Naive thymus-derived CD4-positive, alpha-beta T cell (primary cell): ENCODE measurements around the gene WWC2. TPM values are rescaled to one million over a fixed set of nuclear protein-coding genes. Genes with fewer than 3 reads are reported as not detected.

Source experiments
- ATAC-seq: fragments of 150-1000 bp; cut with Tn5 transposase; 2 replicates; pipeline ENCODE4 v1.10.0; 2021; ENCODE audit warnings: mild to moderate bottlenecking, moderate library complexity
- CTCF ChIA-PET: fragments of 350-600 bp; sonication (Branson Sonifier 250); formaldehyde crosslinking; loops from one replicate; lab custom pipeline; 2021; ENCODE audit warnings: antibody characterized with exemption; lab: Charles Lee
- POLR2A ChIA-PET: fragments of 350-600 bp; sonication (Branson Sonifier 250); formaldehyde crosslinking; loops from one replicate; lab custom pipeline; 2021; ENCODE audit warnings: antibody characterized with exemption, inconsistent platforms; lab: Charles Lee
- DNase-seq, 9 donors: peaks; one replicate each; pipeline versions ENCODE4 v3.0.0 to v3.0.0-alpha.2; 2020 to 2022; ENCODE audit warnings: mixed read lengths in 1 of 9
- H3K27ac ChIP-seq: one replicate; pipeline ENCODE4 v1.7.0; 2013; ENCODE audit warnings: mild to moderate bottlenecking, low read depth, low read length, moderate library complexity
- H3K27me3 ChIP-seq, 2 donors: one replicate each; pipeline ENCODE4 v1.7.0; 2013; ENCODE audit warnings: low read length in 2 of 2, mild to moderate bottlenecking in 2 of 2, moderate library complexity in 2 of 2; ENCODE audit not compliant: control insufficient read depth in 2 of 2, insufficient read depth in 2 of 2
- H3K36me3 ChIP-seq, 3 experiments: 1 replicate in 2 of 3; 2 replicates in 1 of 3; pipeline ENCODE4 v1.7.0; 2013; ENCODE audit warnings: low read length in 3 of 3, mild to moderate bottlenecking in 3 of 3, moderate library complexity in 1 of 3; ENCODE audit not compliant: insufficient read depth in 3 of 3, control insufficient read depth in 2 of 3
- H3K4me1 ChIP-seq, 2 donors: one replicate each; pipeline ENCODE4 v1.7.0; 2013; ENCODE audit warnings: low read length in 2 of 2, mild to moderate bottlenecking in 2 of 2, moderate library complexity in 1 of 2; ENCODE audit not compliant: control insufficient read depth in 2 of 2, insufficient read depth in 2 of 2
- H3K4me3 ChIP-seq: 2 replicates; pipeline ENCODE4 v1.7.0; 2013; ENCODE audit warnings: mild to moderate bottlenecking, low read length
- H3K9me3 ChIP-seq, 3 experiments: 1 replicate in 2 of 3; 2 replicates in 1 of 3; pipeline ENCODE4 v1.7.0; 2013; ENCODE audit warnings: low read length in 3 of 3; ENCODE audit not compliant: control insufficient read depth in 2 of 3
- H3K27ac Mint-ChIP-seq, 9 donors: one replicate each; pipeline ENCODE4 v1.8.0; 2020 to 2022; ENCODE audit warnings: mixed read lengths in 9 of 9, mild to moderate bottlenecking in 8 of 9, moderate library complexity in 5 of 9, inconsistent platforms in 2 of 9
- H3K27me3 Mint-ChIP-seq, 5 donors: one replicate each; pipeline ENCODE4 v1.8.0; 2021 to 2022; ENCODE audit warnings: mixed read lengths in 5 of 5, mild to moderate bottlenecking in 1 of 5
- H3K36me3 Mint-ChIP-seq, 5 donors: one replicate each; pipeline ENCODE4 v1.8.0; 2020 to 2022; ENCODE audit warnings: mixed read lengths in 5 of 5, mild to moderate bottlenecking in 3 of 5, inconsistent platforms in 1 of 5
- H3K4me1 Mint-ChIP-seq, 7 donors: one replicate each; pipeline ENCODE4 v1.8.0; 2020 to 2022; ENCODE audit warnings: mixed read lengths in 7 of 7, mild to moderate bottlenecking in 3 of 7, inconsistent platforms in 1 of 7
- H3K4me3 Mint-ChIP-seq, 10 donors: one replicate each; pipeline ENCODE4 v1.8.0; 2020 to 2022; ENCODE audit warnings: mild to moderate bottlenecking in 10 of 10, mixed read lengths in 10 of 10, moderate library complexity in 6 of 10, inconsistent platforms in 2 of 10
- H3K9me3 Mint-ChIP-seq, 11 donors: one replicate each; pipeline ENCODE4 v1.8.0; 2020 to 2022; ENCODE audit warnings: mixed read lengths in 11 of 11, mild to moderate bottlenecking in 4 of 11, inconsistent platforms in 1 of 11, moderate library complexity in 1 of 11
- intact Hi-C, 2 donors: fragments of 100-400 bp; cut with micrococcal nuclease; formaldehyde crosslinking; loops; one replicate each; pipeline ENCODE4 v1.15.1; 2023
- polyA plus RNA-seq, 2 donors: library from polyadenylated mRNA; unstranded; fragments of 300-500 nt; fragmentation: Illumina TruSeq; gene quantifications; one replicate each; pipeline ENCODE4 v1.2.3, GENCODE V29; 2021
- total RNA-seq, 6 experiments: library from RNA in 5 of 6; stranded (reverse) in 5 of 6; gene quantifications; 1 replicate in 5 of 6; 2 replicates in 1 of 6; pipeline ENCODE4 v1.2.3 and lab custom pipeline; 2021 to 2026

Gene WWC2
- total and polyA plus RNA-seq, 7 experiments from 2014 or later: 0.07 to 13.8 (median 9.9) TPM

DNA sequence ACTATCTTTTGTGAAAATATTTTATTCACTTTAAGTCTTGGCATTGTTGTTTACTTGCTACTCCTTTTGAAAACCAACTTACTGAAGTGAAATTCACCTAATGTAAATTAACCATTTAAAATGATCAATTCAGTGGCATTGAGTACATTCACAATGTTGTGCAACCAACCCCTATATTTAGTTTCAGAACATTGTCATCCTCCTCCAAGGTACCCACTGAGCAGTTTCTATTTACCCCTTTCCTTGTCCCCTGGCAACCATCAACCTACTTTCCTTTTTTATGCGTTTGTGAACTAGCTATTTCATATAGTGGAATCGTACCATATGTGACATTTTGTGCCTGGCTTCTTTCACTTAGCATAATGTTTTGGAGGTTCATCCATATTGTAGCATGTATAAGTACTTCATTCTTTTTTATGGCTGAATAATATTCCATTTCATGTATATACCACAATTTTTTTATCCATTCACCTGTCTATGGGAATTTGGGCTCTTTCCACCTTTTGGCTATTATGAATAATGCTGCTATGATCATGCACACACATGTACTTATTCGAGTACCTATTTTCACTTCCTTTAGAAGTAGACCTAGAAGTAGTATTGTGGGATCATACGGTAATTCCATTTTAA, 85.0 kb downstream of the WWC2 start:
- no peak overlapping the region for H3K4me3 Mint-ChIP-seq
- intact Hi-C loops: no loop called here

DNA sequence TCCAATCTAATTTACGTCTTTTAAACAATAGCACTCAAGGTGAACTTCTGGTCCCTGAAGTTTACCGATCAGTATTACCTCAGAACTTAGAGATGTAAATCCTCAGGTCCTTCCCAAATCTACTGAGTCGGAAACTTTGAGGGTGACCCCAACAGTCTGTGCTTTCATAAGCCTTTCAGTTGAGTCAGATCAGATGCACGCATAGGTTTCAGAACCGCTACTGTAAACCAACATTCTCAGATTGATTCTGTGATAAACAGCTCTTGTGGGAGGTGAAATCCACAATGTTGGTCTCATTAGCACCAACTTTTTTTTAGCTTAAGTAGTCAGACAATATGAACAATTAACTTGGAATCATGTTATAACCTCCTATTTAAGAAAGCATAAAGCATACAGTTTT, 86.0 kb downstream of the WWC2 start:
- CTCF ChIA-PET: no interaction called here
- DNase-seq: no peak
- intact Hi-C loops: no loop called here

More for the DNA sequence above, 85.0 kb downstream of the WWC2 start:
- ATAC-seq (no peak), DNase-seq (no peak)
- peaks cover 0 to 31% (median 11%) of the 10 kb centered on the region in 5 donors for H3K27me3 Mint-ChIP-seq
- no peaks in the 10 kb centered on the region for H3K9me3 ChIP-seq
- no peak overlapping the region for H3K27ac Mint-ChIP-seq
- peaks cover 7 to 26% (median 19%) of the 10 kb centered on the region in 7 donors for H3K4me1 Mint-ChIP-seq
- CTCF ChIA-PET: no interaction called here
- peaks cover 0 to 18% (median 11%) of the 10 kb centered on the region in 5 donors for H3K36me3 Mint-ChIP-seq
- no peaks in the 10 kb centered on the region for H3K27me3 ChIP-seq
- H3K4me3 ChIP-seq: no peak overlapping the region
- H3K9me3 Mint-ChIP-seq: peaks cover 0 to 9% (median 0%) of the 10 kb centered on the region in 11 donors
- POLR2A ChIA-PET: no interaction called here
- H3K27ac ChIP-seq: no peak overlapping the region
- no peaks in the 10 kb centered on the region for H3K36me3 ChIP-seq
- H3K4me1 ChIP-seq: no peaks in the 10 kb centered on the region

GRCh38 chr4:183185559-183185958, 86.5 kb downstream of the WWC2 start:
- no peak for DNase-seq
- H3K4me3 Mint-ChIP-seq: no peak overlapping the region
- CTCF ChIA-PET: no interaction called here
- no peak overlapping the region for H3K27ac Mint-ChIP-seq
- H3K4me1 Mint-ChIP-seq: peaks cover 0 to 11% (median 6%) of the 10 kb centered on the region in 7 donors
- H3K9me3 Mint-ChIP-seq: peaks cover 0 to 8% (median 0%) of the 10 kb centered on the region in 11 donors
- Histone ChIP-seq H3K4me3 (no peak overlapping the region), H3K27me3 (no peaks in the 10 kb centered on the region), H3K36me3 (no peaks in the 10 kb centered on the region), H3K9me3 (no peaks in the 10 kb centered on the region), H3K27ac (no peak overlapping the region), H3K4me1 (no peaks in the 10 kb centered on the region)
- peaks cover 0 to 22% (median 11%) of the 10 kb centered on the region in 5 donors for H3K27me3 Mint-ChIP-seq
- intact Hi-C loops: no loop called here
- peaks cover 0 to 15% (median 11%) of the 10 kb centered on the region in 5 donors for H3K36me3 Mint-ChIP-seq
- ATAC-seq: no peak
- POLR2A ChIA-PET: no interaction called here

More for the DNA sequence above, 86.0 kb downstream of the WWC2 start:
- H3K4me1 ChIP-seq: no peaks in the 10 kb centered on the region
- H3K9me3 ChIP-seq: no peaks in the 10 kb centered on the region
- Mint-ChIP-seq H3K4me1 (peaks cover 0 to 16% (median 9%) of the 10 kb centered on the region in 7 donors), H3K27me3 (peaks cover 0 to 25% (median 11%) of the 10 kb centered on the region in 5 donors), H3K4me3 (no peak overlapping the region), H3K9me3 (peaks cover 0 to 8% (median 0%) of the 10 kb centered on the region in 11 donors), H3K27ac (no peak overlapping the region), H3K36me3 (peaks cover 0 to 15% (median 11%) of the 10 kb centered on the region in 5 donors)
- no peak for ATAC-seq
- H3K36me3 ChIP-seq: no peaks in the 10 kb centered on the region
- POLR2A ChIA-PET: no interaction called here
- H3K27ac ChIP-seq: no peak overlapping the region
- H3K4me3 ChIP-seq: no peak overlapping the region
- H3K27me3 ChIP-seq: no peaks in the 10 kb centered on the region

DNA sequence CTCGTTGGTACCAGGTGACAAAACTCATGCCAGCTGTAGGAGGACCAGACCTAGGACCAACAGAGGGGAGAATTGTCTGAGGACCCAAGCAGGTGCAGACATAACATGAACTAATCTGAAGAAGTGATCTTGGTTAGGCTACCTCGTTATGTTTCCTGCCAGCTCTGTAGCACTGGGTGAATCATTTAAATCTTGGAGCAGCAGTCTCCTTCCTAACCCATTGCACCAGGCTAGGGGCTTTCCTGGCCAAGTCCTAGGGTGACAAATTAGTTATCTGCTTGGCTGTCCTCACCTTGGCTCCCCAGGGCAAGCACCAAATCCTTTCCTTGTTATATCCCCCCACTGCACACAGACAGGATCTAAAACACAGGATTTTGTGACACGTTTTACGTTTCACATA, 87.8 kb downstream of the WWC2 start:
- H3K4me1 ChIP-seq: no peaks in the 10 kb centered on the region
- no peak overlapping the region for H3K27ac ChIP-seq
- peaks cover 0 to 8% (median 0%) of the 10 kb centered on the region in 11 donors for H3K9me3 Mint-ChIP-seq
- H3K36me3 Mint-ChIP-seq: peaks cover 0 to 15% (median 11%) of the 10 kb centered on the region in 5 donors
- peaks cover 0 to 28% (median 11%) of the 10 kb centered on the region in 5 donors for H3K27me3 Mint-ChIP-seq
- H3K27me3 ChIP-seq: no peaks in the 10 kb centered on the region
- H3K27ac Mint-ChIP-seq: no peak overlapping the region
- ATAC-seq: no peak
- intact Hi-C loops: no loop called here
- POLR2A ChIA-PET: no interaction called here
- CTCF ChIA-PET: no interaction called here
- no peak overlapping the region for H3K4me3 ChIP-seq
- no peaks in the 10 kb centered on the region for H3K36me3 ChIP-seq
- H3K9me3 ChIP-seq: no peaks in the 10 kb centered on the region
- DNase-seq: no peak
- H3K4me1 Mint-ChIP-seq: peaks cover 0 to 7% (median 5%) of the 10 kb centered on the region in 7 donors
- no peak overlapping the region for H3K4me3 Mint-ChIP-seq

GRCh38 chr4:183190900-183191527, 92.0 kb downstream of the WWC2 start:
- Mint-ChIP-seq H3K9me3 (no peaks in the 10 kb centered on the region), H3K4me3 (no peak overlapping the region), H3K36me3 (peaks cover 0 to 18% (median 10%) of the 10 kb centered on the region in 5 donors), H3K27me3 (peaks cover 0 to 34% (median 7%) of the 10 kb centered on the region in 5 donors), H3K27ac (no peak overlapping the region), H3K4me1 (peaks cover 0 to 15% (median 4%) of the 10 kb centered on the region in 7 donors)
- Histone ChIP-seq H3K9me3 (no peaks in the 10 kb centered on the region), H3K27ac (no peak overlapping the region), H3K4me3 (no peak overlapping the region), H3K27me3 (no peaks in the 10 kb centered on the region), H3K4me1 (no peaks in the 10 kb centered on the region), H3K36me3 (no peaks in the 10 kb centered on the region)
- intact Hi-C loops: no loop called here
- ATAC-seq: no peak
- ChIA-PET CTCF (no interaction called here), POLR2A (no interaction called here)
- DNase-seq: no peak

GRCh38 chr4:183191630-183192029, 92.6 kb downstream of the WWC2 start:
- Mint-ChIP-seq H3K27ac (no peak overlapping the region), H3K9me3 (no peaks in the 10 kb centered on the region), H3K4me3 (no peak overlapping the region), H3K27me3 (peaks cover 0 to 29% (median under 1%) of the 10 kb centered on the region in 5 donors), H3K4me1 (peaks cover 0 to 15% (median 0%) of the 10 kb centered on the region in 7 donors), H3K36me3 (peaks cover 0 to 19% (median 9%) of the 10 kb centered on the region in 5 donors)
- Histone ChIP-seq H3K9me3 (no peaks in the 10 kb centered on the region), H3K4me3 (no peak overlapping the region), H3K27ac (no peak overlapping the region), H3K27me3 (no peaks in the 10 kb centered on the region), H3K4me1 (no peaks in the 10 kb centered on the region), H3K36me3 (no peaks in the 10 kb centered on the region)
- ChIA-PET CTCF (no interaction called here), POLR2A (no interaction called here)
- ATAC-seq (no peak), DNase-seq (no peak)
- intact Hi-C loops: no loop called here
